ENCODE results near the gene IL11.

Gene IL11

GRCh38 chr19:55390461-55390880 is 20.2 kb upstream of the IL11 start:
- no peak for DNase-seq

- no peak for DNase-seq
These were observed 19.4 kb upstream of the IL11 start for GRCh38 chr19:55389386-55390317.

DNA sequence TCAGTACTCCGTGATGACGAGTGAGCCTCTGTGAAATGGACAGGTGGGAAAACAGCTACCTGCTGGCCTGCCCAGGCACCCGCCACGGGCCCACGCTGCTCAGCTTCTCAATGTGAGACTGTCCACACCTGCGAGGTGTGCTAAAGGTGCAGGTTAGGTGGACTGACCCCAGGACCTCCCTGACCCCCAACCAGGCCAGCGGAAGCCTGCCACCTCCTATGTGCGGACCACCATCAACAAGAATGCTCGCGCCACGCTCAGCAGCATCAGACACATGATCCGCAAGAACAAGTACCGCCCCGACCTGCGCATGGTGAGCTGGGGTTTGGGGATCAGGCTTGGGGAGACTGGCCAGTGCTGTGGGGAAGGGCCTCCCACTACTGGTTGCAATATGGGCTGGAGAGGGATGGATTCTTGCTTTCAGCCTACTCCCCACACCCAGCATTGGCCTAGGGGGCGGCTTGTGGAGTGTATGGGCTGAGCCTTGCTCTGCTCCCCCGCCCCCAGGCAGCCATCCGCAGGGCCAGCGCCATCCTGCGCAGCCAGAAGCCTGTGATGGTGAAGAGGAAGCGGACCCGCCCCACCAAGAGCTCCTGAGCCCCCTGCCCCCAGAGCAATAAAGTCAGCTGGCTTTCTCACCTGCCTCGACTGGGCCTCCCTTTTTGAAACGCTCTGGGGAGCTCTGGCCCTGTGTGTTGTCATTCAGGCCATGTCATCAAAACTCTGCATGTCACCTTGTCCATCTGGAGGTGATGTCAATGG is 17.7 kb upstream of the IL11 start:
- no peak for DNase-seq

GRCh38 chr19:55386493-55386971 is 16.3 kb upstream of the IL11 start:
- DNase-seq, result no peak

DNA sequence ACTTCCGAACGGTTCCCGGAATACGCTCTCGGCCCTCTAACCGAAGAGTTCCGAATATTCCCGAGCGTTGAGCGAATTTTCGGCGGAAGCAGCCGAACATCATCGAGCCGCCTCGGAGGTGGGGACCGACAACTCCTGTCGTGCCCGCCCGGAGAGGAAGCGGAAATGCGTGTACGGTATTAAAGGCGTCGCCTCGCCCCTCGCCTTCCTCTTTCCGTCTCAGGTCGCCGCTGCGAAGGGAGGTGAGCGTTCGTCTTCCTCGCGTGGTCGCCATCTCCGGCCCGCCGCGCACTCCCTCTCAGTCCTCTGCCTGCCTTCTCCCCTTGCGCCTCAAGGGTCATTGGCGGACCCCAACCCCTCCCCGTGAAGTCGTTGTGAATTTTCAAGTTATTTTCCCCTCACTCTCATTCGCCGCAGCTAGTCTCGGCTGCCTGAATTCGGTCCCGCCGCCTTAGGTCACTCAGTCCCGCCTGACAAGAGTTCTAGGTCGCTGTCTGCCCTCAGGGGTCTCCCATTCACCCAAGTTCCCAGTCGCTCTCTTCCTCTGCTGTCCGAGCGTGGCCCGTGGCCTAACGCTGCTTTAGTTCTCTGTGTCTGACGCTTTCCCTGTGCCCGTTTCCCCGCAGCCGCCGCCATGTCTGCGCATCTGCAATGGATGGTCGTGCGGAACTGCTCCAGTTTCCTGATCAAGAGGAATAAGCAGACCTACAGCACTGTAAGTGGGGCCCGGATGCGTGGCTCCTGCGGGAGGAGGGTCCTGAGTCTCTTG is 15.6 kb upstream of the IL11 start, which contains the start of gene RPL28:
Gene RPL28, plus strand, starts transcription at position 209 of the 769 bp plus-strand sequence. Its CDS starts 426 bp downstream, at position 635.
- DNase-seq, result peak; percentile 89

DNA sequence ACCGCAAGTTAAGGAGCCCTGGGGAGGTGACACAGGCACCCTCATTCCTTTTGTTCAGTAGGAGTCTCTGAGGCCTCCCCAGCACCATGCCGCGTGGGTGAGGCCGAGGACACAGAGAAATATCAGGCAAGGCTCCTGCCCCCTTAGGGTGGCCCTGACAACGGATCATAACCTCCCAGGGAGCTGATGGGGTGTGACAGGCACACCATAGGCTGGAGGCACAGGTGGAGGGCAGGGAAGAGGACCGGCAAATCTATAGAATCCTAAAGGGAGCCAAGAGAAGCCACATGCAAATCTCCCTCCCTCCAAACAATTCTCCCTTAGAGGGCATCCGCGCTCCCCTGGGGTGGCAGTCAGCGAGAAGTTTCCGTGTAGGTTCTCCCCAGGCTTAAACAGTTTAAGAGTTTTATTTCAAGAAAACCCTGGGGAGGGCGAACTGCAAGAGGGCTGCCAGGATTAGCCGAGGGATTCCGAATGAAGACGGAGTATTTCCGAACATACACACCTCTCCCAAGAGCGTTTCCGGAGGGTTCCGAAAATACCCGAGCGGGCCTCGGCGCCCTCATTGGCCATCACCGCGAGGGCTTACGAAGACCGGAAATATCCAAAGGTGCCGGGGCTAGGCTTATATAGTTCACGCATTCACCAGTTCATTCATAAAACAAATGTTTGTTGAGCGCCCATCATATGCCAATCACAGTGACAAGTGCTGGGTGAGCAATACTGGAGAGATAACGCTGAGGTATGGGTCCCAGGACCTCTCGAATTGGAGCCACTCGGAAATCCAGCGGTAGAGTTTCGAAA is 14.9 kb upstream of the IL11 start:
- DNase-seq, result peak; percentile 89

DNA sequence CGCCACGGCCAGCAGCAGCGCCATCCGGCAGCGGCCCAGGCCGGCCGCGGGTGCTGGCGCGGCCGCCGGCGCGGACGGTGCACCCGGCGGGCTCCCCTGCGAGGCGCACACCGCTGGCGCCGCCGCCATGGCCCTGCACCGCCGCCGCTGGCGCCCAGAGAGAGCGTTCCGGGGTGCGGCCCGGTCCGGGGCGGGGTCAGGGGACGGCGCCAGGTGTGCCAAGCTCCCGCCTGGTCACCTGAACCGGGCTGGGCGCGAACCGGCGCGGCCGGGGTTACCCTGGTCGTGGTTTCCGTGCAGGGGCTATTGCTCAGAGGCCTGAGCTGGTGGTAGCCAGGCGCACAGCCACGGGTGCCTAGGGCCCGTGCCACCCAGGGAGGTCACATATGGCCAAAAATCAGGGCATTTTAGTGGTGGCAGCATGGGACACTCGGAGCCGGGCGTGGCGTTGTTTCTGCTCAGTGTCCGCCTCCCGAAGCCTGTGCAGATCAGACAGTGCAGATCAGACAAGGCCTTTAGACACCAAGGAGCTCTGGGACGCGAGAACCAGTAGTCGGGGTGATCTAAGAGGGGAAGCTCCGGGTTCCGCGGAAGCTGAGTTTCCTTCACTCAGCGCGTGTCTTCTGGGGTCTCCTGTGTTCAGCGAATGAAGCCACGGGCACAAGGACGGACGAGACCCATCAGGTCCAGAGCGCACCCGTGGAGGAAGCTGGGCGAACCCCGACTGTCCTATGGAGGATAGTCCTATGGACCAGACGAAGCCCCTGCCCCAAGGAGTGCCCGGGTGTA is 14.1 kb upstream of the IL11 start, which contains the start of gene TMEM238:
Gene TMEM238, minus strand, starts transcription at position 162 of the 789 bp plus-strand sequence. Its CDS starts 33 bp downstream, at position 129.
- no peak for DNase-seq

GRCh38 chr19:55383279-55384130 is 13.2 kb upstream of the IL11 start:
- no peak for DNase-seq

- DNase-seq, result no peak
These were observed 12.3 kb upstream of the IL11 start for GRCh38 chr19:55382522-55383054.

- no peak for DNase-seq
These were observed 11.8 kb upstream of the IL11 start for GRCh38 chr19:55382013-55382412.

DNA sequence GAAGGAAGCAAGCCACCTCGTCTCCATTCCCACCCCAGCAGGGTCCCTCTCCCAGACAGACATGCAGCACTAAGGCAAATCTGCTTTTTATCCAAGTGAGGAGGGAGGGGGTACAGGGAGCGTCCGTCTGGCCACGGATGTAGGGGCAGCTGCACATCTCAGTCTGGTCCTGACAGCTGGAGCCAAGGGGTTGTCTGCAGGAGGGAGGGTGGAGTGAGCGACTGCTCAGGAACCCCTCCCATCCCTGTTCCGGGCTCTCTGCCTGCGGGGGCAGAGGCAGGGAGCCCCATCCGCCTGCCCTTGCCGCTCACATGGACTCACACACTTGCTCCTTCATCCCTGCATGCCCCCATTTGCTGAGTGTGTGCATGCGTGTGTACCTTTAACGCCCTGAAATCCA is 8.9 kb upstream of the IL11 start:
- DNase-seq, result no peak

DNA sequence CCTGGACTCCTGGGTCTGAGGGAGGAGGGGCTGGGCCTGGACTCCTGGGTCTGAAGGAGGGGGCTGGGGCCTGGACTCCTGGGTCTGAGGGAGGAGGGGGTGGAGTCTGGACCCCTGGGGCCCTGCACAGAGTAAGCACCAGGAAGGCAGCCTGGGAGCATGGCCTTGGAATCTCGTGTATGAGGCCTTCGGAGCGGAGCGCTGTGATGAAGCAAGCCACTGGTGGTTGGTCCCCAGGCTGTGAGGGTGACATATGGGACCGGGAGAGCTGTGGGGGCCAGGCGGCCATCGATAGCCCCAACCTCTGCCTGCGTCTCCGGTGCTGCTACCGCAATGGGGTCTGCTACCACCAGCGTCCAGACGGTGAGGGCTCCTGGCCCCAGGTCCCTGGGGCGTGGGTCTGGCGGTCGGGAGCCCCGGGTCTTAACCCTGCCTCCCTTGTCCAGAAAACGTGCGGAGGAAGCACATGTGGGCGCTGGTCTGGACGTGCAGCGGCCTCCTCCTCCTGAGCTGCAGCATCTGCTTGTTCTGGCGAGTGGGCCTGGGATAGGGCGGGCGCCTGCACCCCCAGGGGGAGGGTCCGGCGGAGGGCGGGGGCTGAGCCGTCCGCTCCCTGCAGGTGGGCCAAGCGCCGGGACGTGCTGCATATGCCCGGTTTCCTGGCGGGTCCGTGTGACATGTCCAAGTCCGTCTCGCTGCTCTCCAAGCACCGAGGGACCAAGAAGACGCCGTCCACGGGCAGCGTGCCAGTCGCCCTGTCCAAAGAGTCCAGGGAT is 7.3 kb upstream of the IL11 start:
- DNase-seq, result no peak

DNA sequence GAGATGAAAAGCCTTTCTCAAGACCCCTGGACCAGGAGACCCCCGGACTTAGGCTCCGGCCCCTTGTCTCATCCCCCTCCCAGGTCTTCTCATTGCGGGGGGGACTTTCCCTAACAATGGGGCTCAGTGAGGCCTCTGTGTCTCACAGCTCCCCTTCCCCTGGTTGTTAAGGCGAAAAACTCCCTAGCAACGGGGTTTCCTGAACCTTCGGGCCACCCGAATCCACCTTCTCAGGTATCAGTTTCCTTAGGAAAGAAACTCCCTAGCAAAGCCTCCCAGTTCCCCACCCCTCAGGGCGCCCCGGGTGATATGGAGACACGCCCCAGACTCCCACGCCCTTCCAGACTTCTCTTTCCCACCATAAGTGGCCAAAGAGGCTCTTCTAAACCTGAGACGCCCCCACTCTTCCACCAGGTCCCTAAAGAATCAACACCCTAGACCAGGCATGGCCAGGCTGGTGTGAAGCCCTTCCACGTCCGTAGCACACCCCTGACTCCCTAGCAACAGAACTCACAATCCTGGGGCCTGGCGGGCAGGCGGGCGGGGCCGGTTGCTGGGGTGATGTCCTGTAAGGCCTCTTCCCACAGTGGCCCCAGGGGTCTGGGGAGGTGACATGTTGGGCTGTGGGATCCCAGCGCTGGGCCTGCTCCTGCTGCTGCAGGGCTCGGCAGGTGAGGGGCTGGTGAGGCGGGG is 6.1 kb upstream of the IL11 start, which contains the start of gene TMEM190:
Gene TMEM190, plus strand, starts transcription at position 586 of the 693 bp plus-strand sequence. Its CDS starts 28 bp downstream, at position 614.
- DNase-seq, result no peak

- no peak for DNase-seq
These were observed 3.9 kb upstream of the IL11 start for GRCh38 chr19:55373993-55374757.

GRCh38 chr19:55373306-55373992 is 3.2 kb upstream of the IL11 start:
- no peak for DNase-seq

- DNase-seq, result no peak
These were observed 2.2 kb upstream of the IL11 start for GRCh38 chr19:55372316-55373081.

Measured in NCI-H1417 treated with DMSO at 0.1 percent for 48 hours (cell line).